Prostate gland (tissue), 2 donors: ENCODE measurements around the gene OR5J2. TPM values are rescaled to one million over a fixed set of nuclear protein-coding genes. Genes with fewer than 3 reads are reported as not detected.
"Not testable (repeated sequence)": the region's sequence is repeated elsewhere in the genome, so short reads cannot be mapped to it uniquely, and the experiment has no call there.

Experiments used
- DNase-seq: peaks from one replicate; pipeline ENCODE4 v3.0.0-alpha.2; 2019; ENCODE audit warnings: low spot score
- H3K27ac ChIP-seq, 2 donors: fragments of 200-600 bp; sonication (generic); 2 replicates each; pipeline ENCODE4 v1.5.1; 2017 to 2019
- H3K27me3 ChIP-seq: fragments of 200-600 bp; sonication (generic); replicated peaks from 2 replicates; pipeline ENCODE4 v1.5.1; 2019; ENCODE audit not compliant: insufficient read depth
- H3K36me3 ChIP-seq, 2 donors: fragments of 200-600 bp; sonication (generic); 1 replicate in 1 of 2; 2 replicates in 1 of 2; pipeline versions ENCODE4 v1.5.1 to v1.8.1; 2017 to 2019
- H3K4me1 ChIP-seq: fragments of 200-600 bp; sonication (generic); replicated peaks from 2 replicates; pipeline ENCODE4 v1.5.1; 2019
- H3K4me3 ChIP-seq, 2 donors: fragments of 200-600 bp; sonication (generic); 2 replicates each; pipeline ENCODE4 v1.5.1; 2017 to 2019
- H3K9me3 ChIP-seq: fragments of 200-600 bp; sonication (generic); 2 replicates; pipeline ENCODE4 v1.5.1; 2017
- POLR2A ChIP-seq: fragments of 450-650 bp; IDR thresholded peaks from one replicate; pipeline ENCODE4 v1.6.1; 2016; ENCODE audit warnings: antibody characterized with exemption, mild to moderate bottlenecking
- POLR2AphosphoS5 ChIP-seq: sonication (generic); formaldehyde crosslinking; IDR thresholded peaks from one replicate; pipeline ENCODE4 v1.6.1; 2017; ENCODE audit warnings: antibody characterized with exemption
- WGBS: methylation state at CpG from one replicate; pipeline ENCODE4 v1.1.5; 2018; 5-methylcytosine and 5-hydroxymethylcytosine counted together
- intact Hi-C: fragments of 100-400 bp; cut with DNase I; formaldehyde crosslinking; loops from one replicate; pipeline ENCODE4 v1.14.2; 2022
- total RNA-seq, 2 donors: library from RNA; depleted of rRNA; stranded (reverse); fragments of >200 nt; gene quantifications; one replicate each; pipeline ENCODE4 v1.1.0, GENCODE V29; 2016
- TF ChIP-seq, protein P1 (sequence below), 4 experiments: fragments of 200-600 bp in 2 of 4; fragments of 450-650 bp in 2 of 4; sonication (generic) in 2 of 4; IDR thresholded peaks; 1 replicate in 3 of 4; 2 replicates in 1 of 4; pipeline ENCODE4 v1.5.1; 2016 to 2019; ENCODE audit warnings: antibody characterized with exemption in 4 of 4, mild to moderate bottlenecking in 2 of 4, moderate library complexity in 2 of 4

Gene OR5J2
- total RNA-seq, 2 donors from 2014 or later: not detected

DNA sequence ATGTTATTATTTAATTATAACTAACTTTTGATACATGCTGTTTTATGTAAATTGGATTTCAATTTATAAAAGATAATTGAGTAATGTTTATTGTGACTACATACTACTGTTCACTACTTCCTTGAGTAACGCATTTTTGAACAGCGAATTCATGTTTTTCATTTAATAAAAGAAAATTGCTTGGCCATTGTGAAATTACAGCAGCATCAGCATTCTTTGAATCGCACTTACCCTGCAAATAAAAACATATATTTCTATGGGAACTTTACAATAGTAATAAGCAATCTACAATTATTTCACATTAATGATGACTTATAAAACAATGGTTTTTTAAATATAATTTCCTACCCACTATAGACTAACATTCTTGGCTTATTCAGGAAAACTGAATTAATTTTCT, 20.3 kb downstream of the OR5J2 start:
- Histone ChIP-seq H3K4me1 (no peaks in the 10 kb centered on the region), H3K27ac (no peak overlapping the region), H3K4me3 (no peak overlapping the region), H3K27me3 (peaks cover 3% of the 10 kb centered on the region), H3K9me3 (no peaks in the 10 kb centered on the region), H3K36me3 (no peaks in the 10 kb centered on the region)
- intact Hi-C loops: no loop called here
- TF ChIP-seq POLR2A: no peak
- TF ChIP-seq, protein P1, sequence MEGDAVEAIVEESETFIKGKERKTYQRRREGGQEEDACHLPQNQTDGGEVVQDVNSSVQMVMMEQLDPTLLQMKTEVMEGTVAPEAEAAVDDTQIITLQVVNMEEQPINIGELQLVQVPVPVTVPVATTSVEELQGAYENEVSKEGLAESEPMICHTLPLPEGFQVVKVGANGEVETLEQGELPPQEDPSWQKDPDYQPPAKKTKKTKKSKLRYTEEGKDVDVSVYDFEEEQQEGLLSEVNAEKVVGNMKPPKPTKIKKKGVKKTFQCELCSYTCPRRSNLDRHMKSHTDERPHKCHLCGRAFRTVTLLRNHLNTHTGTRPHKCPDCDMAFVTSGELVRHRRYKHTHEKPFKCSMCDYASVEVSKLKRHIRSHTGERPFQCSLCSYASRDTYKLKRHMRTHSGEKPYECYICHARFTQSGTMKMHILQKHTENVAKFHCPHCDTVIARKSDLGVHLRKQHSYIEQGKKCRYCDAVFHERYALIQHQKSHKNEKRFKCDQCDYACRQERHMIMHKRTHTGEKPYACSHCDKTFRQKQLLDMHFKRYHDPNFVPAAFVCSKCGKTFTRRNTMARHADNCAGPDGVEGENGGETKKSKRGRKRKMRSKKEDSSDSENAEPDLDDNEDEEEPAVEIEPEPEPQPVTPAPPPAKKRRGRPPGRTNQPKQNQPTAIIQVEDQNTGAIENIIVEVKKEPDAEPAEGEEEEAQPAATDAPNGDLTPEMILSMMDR (IDR thresholded peaks at IDR 0.05): no peak
- no peak for TF ChIP-seq POLR2AphosphoS5
- 93% methylated on average over 3 of the region's 3 CpGs for WGBS
- no peak for DNase-seq

- WGBS: 73% methylated on average over 2 of the region's 2 CpGs
- Histone ChIP-seq H3K4me3 (no peak overlapping the region), H3K36me3 (no peaks in the 10 kb centered on the region), H3K4me1 (no peaks in the 10 kb centered on the region), H3K27me3 (peaks cover 3% of the 10 kb centered on the region), H3K27ac (no peak overlapping the region), H3K9me3 (no peaks in the 10 kb centered on the region)
- TF ChIP-seq, protein P1 (IDR thresholded peaks at IDR 0.05): no peak
- no peak for TF ChIP-seq POLR2A
- no peak for TF ChIP-seq POLR2AphosphoS5
- DNase-seq: no peak
- intact Hi-C loops: no loop called here
Measured at GRCh38 chr11:56197367-56197766, 20.9 kb downstream of the OR5J2 start.

GRCh38 chr11:56207790-56208189, 31.4 kb downstream of the OR5J2 start:
- Histone ChIP-seq H3K4me1 (no peaks in the 10 kb centered on the region), H3K27ac (no peak overlapping the region), H3K4me3 (no peak overlapping the region), H3K27me3 (no peaks in the 10 kb centered on the region), H3K36me3 (no peaks in the 10 kb centered on the region), H3K9me3 (no peaks in the 10 kb centered on the region)
- DNase-seq: no peak
- TF ChIP-seq, protein P1 (IDR thresholded peaks at IDR 0.05): no peak
- TF ChIP-seq POLR2A (no peak), POLR2AphosphoS5 (no peak)
- WGBS: 55% methylated on average over 1 of the region's 1 CpG
- intact Hi-C loops: no loop called here

DNA sequence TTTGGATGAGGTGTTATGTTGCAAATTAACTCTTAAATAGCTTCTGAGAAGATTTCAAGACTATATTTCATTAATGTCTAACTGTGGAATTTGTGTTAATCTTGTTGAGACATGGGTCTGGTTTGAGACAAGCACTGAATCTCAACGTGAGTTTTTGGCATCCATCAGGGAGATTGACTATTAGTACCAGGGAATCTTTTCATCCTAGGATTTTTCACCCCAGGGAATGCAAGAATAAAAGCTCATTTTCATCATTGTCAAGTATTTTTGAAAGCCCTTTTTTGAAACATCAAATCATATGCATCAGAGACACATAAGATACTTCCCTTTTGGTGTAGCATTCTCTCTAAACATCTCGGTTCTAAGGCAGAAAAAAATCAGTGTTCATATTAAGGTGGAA, 38.1 kb downstream of the OR5J2 start:
- Histone ChIP-seq H3K9me3 (no peaks in the 10 kb centered on the region), H3K27ac (no peak overlapping the region), H3K36me3 (no peaks in the 10 kb centered on the region), H3K27me3 (no peaks in the 10 kb centered on the region), H3K4me1 (no peaks in the 10 kb centered on the region), H3K4me3 (no peak overlapping the region)
- WGBS: 83% methylated on average over 2 of the region's 2 CpGs
- DNase-seq: no peak
- intact Hi-C loops: no loop called here
- TF ChIP-seq POLR2AphosphoS5: no peak
- TF ChIP-seq, protein P1 (IDR thresholded peaks at IDR 0.05): no peak
- no peak for TF ChIP-seq POLR2A

DNA sequence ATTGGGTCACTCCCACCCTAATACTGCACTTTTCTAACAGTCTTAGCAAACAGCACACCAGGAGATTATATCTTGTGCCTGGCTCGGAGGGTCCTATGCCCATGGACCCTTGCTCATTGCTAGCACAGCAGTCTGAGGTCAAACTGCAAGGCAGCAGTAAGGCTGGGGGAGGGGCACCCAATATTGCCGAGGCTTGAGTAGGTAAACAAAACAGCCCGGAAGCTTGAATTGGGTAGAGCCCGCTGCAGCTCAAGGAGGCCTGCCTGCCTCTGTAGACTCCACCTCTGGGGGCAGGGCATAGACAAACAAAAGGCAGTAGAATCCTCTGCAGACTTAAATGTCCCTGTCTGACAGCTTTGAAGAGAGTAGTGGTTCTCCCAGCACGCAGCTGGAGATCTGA, 43.3 kb downstream of the OR5J2 start:
- DNase-seq, H3K4me1 ChIP-seq, H3K27me3 ChIP-seq, H3K36me3 ChIP-seq, intact Hi-C loops, H3K27ac ChIP-seq, H3K9me3 ChIP-seq, H3K4me3 ChIP-seq: not testable (repeated sequence)
- 84% methylated on average over 5 of the region's 5 CpGs for WGBS

Other genes starting within 250 kb of the OR5J2 start
- not detected for gene OR5I1, start 240.2 kb upstream of the OR5J2 start, total RNA-seq
- not detected for gene OR10AG1, start 206.7 kb upstream of the OR5J2 start, total RNA-seq
- gene OR5F1, start 182.0 kb upstream of the OR5J2 start, total RNA-seq: not detected
- gene OR5AS1, start 149.0 kb upstream of the OR5J2 start, total RNA-seq: not detected
- gene OR8I2, start 83.3 kb upstream of the OR5J2 start, total RNA-seq: not detected
- gene OR8H2, start 72.9 kb upstream of the OR5J2 start, total RNA-seq: under 1 TPM in 1 of 2 donors, not detected in 1; 0.57 TPM
- not detected for gene OR8H3, start 54.2 kb upstream of the OR5J2 start, total RNA-seq
- not detected for gene OR8J3, start 36.4 kb upstream of the OR5J2 start, total RNA-seq
- gene OR8K5, start 16.3 kb upstream of the OR5J2 start, total RNA-seq: not detected
- gene OR5T2, start 57.6 kb downstream of the OR5J2 start, total RNA-seq: not detected
- not detected for gene OR5T3, start 75.6 kb downstream of the OR5J2 start, total RNA-seq
- gene OR5T1, start 97.5 kb downstream of the OR5J2 start, total RNA-seq: not detected
- not detected for gene OR8H1, start 115.6 kb downstream of the OR5J2 start, total RNA-seq
- gene OR8K3, start 138.5 kb downstream of the OR5J2 start, total RNA-seq: not detected
- 1 to 10 TPM in 1 of 2 donors, not detected in 1; 1.6 TPM for gene OR8K1, start 169.4 kb downstream of the OR5J2 start, total RNA-seq
- gene OR8J1, start 177.7 kb downstream of the OR5J2 start, total RNA-seq: not detected
- not detected for gene OR8U1, start 199.0 kb downstream of the OR5J2 start, total RNA-seq
- gene OR5AL1, start 236.1 kb downstream of the OR5J2 start, total RNA-seq: not detected